GM21360 (cell line): ENCODE measurements around the gene TUFM.
"Not testable (repeated sequence)": the region's sequence is repeated elsewhere in the genome, so short reads cannot be mapped to it uniquely, and the experiment has no call there.

ENCODE experiments used
- ATAC-seq: cut with Tn5 transposase; IDR thresholded peaks from one replicate; pipeline ENCODE4 v1.9.1; 2021; ENCODE audit warnings: mild to moderate bottlenecking, moderate library complexity; ENCODE audit not compliant: unreplicated experiment

Gene TUFM

DNA sequence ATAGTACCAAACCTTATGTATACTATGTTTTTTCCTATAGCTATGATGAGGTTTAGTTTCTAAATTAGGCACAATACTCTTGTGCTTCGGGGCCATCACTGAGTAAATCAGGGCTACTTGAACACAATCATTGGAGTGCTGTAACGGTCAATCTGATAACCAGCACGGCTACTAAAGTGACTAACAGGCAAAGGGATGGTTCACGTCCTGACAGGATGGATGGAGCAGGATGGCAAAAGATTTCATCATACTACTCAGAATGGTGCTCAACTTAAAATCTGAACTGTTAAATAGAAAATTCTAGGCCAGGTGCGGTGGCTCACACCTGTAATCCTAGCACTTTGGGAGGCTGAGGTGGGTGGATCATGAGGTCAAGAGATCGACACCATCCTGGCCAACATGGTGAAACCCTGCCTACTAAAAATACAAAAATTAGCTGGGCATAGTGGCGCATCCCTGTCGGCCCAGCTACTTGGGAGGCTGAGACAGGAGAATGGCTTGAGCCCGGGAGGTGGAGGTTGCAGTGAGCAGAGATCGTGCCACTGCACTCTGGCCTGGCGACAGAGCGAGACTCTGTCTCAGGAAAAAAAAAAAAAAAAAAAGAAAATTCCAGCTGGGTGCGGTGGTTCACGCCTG lies 7.0 kb downstream of the TUFM start:
- no peak for ATAC-seq

DNA sequence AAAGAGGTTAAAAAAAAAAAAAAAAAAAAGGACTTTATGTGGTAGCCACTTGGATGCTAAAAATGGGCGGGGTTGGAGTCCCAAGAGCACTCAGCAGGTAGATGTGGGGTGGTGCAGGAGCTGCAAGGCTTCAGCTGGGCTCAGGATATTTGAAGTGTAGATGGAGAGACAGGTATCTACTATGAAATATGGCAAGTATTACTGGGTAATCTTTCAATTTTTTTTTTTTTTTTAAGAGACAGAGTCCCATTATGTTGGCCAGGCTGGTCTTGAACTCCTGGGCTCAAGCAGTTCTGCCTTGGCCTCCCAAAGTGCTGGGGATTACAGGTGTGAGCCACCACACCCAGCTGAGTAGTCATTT lies 7.6 kb downstream of the TUFM start:
- no peak for ATAC-seq

DNA sequence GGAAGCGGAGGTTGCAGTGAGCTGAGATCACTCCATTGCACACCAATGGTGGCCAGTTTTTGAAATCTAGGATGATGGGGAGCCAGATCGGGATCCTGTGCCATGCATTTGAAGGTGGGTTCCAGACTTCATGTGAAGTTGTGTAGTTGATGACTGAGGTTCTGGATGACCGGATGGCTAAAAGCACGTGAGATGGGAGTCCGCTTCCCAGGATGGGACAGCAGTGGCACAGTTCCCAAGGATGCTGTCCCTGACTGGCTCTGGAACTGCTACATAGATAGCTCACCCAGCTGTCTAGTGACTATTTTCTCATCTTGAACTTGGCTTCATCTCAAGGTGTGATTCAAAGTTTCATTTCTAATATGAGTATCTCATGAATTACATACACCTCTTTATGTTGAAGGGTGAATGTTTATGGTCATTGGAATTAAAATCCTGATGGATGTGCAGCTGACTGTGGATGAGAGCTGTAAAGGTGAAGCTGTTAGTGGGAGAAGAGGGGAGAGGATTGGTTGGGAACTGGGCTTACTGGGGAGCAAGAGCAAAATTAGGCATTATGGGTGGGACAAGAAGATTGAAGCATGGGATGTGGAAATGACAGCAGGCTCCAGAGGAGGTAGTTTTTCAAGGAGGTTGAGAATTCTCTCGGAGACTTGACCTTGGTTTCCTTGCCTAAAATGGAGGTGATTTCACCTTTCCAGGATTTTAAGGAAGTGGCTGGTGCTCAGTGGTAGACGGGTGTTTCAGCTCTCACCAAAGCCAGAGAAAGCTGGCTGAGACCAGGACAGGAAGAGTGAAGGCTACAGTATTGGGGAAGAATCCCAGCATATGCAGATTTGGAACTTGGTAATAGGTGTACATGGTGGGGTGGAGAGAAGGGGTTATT lies 8.2 kb downstream of the TUFM start:
- no peak for ATAC-seq

DNA sequence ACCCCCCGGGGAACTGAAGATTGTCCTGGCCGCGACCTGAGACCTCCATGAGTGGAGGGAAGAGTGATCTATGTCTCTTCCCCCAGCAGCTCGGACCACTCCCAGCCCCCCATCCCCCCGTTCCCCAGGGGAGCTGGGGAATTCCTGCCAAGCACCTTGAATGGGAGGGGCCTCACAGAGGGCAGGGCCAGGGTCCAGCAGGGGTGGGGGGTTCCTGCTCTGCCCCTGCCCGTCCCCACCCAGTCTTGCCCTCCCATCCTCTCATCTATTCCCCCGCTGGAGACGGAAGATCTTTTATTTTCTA lies 9.4 kb downstream of the TUFM start:
- no peak for ATAC-seq

DNA sequence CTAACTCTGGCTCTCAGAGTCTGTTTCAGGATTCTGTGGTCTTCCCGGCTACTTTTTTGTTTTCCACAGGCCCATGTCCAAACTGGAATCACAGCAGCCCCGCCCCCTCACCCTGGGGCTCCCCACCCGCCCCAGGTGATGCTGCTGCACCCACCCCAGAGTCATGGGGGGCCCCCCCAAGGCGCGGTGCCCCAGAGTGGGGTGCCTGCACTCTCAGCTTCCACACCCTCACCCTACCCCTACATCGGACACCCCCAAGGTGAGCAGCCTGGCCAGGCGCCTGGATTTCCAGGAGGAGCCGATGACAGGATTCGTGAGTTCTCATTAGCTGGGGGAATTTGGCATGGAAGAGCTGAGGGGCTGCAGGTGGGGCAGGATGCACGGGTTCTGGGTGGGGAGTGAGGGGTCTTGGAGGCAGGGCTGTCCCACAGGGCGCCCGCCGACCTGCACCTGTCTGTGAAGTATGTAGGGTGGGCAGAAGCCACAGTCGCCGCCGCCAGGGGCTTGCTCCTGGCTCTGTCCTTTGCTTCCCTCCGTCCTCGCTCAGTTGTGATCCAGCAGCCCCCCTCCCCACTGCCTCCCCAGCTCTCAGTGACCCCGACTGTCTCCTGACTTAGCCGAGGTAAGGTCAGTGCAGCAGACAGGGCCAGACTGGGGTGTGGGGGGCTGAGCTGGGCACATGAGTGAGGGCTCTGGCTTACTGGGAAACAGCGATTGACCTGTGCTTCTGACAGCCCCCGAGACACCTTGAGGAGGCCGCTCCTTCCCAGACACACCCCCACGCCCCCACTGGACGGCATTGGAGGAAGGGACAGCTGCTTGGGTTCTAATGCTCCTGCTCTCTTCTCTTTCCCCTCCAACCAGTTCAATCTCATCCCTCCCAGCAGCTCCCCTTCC lies 10.0 kb downstream of the TUFM start:
- ATAC-seq, result no peak

DNA sequence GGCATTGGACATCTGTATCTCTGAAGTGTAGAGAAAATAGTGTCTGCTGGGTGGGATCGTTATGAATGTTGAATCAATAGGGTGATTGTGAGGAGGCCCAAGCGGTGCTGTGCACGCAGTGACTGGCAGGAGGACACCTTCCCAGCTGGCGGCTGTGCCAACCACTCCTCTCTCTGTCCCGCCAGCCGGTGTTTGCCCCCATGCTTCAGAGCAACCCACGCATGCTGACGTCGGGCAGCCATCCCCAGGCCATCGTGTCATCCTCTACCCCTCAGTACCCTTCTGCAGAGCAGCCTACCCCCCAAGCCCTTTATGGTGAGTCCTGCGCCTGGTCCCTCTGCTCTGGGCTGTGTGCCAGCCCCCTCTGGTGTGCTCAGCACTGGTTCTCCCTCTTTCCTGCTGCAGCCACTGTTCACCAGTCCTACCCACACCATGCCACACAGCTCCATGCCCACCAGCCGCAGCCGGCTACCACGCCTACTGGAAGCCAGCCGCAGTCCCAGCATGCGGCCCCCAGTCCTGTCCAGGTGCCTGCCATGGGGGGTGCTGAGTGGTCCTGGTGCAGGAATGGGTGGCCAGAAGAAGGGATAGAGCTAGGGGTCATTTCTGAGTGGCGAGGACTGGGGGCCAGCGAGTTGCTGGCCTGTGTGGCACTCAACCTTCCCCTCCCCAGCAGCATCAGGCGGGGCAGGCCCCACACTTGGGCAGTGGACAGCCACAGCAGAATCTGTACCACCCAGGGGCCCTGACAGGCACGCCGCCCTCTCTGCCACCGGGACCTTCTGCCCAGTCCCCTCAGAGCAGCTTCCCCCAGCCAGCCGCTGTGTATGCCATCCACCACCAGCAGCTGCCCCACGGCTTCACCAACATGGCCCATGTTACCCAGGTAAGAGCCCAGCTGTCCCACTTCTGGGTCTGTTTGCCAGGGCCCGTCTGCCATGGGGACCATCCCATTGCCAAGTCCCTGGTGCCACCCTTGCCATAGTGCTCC lies 11.0 kb downstream of the TUFM start:
- ATAC-seq, result no peak

DNA sequence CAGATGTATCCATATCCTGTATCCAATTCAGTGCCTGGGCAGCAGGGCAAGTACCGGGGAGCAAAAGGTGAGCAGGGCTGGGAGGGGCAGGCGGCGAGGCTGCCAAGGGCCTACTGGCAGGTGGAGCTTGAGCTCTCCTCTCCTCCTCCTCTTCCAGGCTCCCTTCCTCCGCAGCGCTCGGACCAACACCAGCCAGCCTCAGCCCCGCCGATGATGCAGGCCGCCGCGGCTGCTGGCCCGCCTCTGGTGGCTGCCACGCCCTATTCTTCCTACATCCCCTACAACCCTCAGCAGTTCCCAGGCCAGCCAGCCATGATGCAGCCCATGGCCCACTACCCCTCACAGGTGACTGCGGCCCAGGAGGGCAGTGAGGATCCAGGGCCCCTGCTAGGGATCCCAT lies 11.8 kb downstream of the TUFM start:
- no peak for ATAC-seq

DNA sequence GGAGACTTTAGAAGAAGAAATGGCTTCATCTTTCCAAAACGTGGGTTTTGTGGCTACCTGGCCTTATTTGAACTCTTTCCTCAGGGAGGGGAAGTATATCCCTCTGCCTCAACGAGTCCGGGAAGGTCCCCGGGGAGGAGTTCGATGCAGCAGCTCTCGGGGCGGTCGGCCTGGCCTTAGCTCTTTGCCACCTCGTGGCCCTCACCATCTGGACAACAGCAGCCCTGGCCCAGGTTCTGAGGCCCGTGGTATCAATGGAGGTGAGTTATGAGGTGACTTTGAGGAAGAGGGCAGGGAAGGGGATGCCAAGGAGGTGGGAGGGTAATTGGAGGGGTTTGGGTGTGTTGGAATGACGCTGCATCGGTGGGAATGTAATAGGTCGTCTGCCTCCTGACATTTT lies 15.6 kb downstream of the TUFM start:
- ATAC-seq, result no peak

DNA sequence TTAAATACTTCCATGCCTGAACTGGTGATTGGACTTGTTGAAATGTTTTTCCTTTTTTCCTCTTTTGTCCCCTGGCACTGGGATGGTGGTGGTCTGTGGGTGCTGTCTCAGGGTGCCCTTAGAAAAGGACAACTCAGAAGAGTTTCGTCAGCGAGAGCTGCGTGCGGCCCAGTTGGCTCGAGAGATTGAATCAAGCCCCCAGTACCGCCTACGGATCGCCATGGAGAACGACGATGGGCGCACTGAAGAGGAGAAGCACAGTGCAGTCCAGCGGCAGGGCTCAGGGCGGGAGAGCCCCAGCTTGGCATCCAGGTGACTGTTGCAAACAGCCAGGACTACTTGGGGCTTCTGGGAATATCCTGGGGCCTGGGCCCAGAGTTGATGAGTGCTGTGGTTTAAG lies 16.4 kb downstream of the TUFM start:
- ATAC-seq, result no peak

DNA sequence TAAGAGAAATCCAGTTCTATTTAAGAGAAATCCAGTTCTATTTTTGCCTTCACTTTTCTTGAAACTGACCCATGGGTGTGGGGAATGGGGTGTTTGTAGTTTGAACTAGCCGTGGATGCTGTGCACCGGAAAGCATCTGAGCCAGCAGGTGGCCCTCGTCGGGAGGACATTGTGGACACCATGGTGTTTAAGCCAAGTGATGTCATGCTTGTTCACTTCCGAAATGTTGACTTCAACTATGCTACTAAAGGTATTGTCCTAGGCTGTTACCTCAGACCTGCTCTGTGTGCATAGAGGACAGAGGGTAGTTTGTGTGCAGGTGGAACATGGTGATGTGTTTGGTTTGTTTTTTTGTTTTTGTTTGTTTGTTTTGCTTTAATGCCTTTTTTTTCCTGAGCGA lies 20.0 kb downstream of the TUFM start:
- ATAC-seq, result no peak

DNA sequence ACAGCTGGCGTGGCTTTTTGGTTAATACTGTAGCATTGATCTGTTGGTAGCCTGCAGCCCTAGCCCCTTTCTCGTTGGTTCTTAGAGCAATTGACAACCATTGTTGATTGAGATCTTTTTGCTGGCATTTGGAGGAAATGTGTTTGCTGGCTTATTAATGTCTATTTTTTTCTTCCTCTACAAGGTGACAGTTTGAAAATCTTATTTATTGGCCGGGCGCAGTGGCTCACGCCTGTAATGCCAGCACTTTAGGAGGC lies 21.5 kb downstream of the TUFM start:
- ATAC-seq, result no peak

DNA sequence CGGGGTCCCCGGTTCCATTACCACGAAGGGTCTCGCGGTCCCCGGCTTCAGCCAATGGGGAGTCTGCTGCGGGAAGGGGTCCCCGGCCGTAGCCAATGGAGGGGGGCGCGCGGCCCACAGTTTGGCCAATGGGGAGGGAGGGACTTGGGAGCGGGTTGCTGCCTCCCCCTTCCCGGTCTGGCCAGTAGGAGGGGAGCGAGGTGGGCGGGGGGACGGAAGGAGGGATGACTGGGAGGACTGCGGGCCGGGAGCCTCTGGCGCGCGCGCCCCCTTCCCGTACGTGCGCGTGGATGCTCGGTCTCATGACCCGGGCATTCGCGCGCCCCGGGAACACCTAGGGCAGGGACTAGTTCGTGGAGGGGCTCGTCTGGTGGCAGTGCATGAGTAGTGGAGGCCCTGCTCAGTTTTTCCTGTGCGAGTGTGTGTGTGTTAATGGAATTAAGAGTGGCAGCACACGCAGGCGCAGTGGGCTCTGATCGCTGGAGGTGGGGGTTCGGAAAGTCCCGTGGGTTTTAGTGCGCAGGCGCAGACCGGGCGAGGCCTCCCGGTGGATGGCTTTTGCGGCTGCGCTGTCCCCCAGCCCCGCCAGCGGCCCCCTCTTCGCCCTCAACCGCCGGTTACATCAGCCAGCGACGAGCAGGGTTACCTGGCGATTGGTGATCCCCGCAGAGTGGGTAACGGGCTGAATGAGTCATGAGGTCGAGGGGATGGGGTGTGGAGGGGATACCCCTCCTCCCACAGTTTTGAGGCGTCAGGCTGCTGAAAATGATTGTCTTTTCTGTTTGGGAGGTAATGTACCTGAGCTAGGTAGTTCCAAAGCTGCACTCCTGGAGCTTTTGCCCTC lies 22.1 kb downstream of the TUFM start:
- ATAC-seq, result peak; percentile 53

DNA sequence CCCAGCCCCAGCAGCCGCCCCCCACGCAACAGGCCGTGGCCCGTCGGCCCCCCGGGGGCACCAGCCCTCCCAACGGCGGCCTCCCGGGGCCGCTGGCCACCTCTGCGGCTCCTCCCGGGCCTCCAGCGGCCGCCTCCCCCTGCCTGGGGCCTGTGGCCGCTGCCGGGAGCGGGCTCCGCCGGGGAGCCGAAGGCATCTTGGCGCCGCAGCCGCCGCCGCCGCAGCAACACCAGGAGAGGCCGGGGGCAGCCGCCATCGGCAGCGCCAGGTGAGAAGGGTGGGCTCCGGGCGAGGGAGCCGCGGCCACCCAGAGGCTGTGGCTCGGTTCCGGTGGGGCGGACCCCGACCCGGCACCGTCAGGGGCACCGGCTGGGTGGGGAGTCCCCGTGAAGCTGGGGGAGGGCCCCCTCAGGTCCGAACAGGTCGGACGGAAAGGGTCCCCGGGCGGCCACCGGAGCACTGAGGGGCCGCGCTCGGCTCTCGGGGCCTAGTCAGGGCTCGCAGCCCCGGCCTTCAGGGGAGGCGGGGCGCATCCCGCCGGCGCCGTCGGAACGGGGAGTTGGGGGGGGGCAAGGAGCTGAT lies 22.8 kb downstream of the TUFM start:
- ATAC-seq, result peak; percentile 23

DNA sequence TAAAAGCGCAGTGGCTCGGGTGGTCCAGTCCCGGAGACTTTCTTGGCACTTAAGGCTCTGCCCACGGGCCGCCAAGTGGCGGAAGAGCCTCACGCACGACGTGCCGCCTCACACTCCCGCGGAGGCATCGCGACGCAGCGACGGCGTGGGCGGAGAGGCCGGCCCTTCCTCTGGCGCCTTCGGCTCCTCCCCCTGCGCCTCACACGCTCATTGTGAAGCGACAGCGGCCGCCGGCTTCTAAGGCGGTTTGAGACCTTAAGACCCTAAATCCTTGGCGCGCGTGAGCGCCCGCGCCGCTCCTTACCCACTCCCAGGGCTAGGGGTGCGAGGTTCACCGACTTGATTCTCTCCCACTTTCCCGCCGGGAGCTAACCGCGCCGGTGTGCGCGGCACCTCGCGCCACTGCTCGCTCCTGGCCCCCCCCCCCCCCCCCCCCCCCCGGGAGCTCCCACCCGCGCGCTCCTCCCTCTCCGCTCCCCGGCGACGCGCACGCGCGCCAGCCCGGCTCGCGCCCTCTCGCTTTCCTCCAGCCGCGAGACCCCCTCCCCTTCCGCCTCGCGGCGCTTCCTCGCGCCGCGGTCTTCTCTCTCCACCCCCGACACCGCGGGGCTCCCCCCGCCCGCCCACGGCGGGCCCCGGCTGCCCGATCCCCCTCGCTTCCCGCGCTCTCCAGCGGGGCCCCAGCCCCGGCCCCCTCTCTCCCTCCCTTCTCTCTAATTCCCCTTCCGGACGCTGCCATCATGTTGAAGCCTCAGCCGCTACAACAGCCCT lies 23.4 kb downstream of the TUFM start, which contains the start of gene ATXN2L:
Gene ATXN2L (plus strand): TSS at position 480 of the 771 bp plus-strand sequence. CDS start 261 bp downstream, at position 741.
- ATAC-seq, result peak; percentile 45

DNA sequence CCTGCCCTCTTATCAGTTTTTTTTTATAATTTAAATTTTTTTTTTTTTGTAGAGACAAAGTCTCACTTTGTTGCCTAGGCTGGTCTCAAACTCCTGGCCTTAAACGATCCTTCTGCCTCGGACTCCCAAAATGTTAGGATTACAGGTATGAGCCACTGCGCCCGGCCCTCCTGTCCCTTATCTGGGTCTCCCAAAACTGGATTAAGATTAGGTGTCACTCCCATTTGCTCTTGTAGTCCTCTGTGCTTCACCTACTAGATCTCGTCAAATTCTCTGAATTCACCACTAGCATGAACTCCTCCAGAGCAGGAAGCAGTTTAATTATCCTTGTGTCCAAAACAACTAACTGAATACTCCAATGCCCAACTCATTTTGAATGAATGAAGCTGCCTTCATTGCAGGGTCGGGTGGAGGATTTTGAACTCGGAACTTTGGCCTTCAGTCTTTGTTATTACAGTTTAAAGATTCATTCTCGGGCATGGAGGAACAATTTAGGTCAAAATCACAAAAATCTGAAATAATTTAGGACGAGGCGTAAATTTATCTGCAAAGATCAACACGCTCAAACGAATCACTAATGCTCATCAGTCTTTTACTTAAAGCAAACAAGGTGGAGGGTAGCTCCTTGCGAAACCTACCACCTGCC lies 24.2 kb downstream of the TUFM start:
- no peak for ATAC-seq

DNA sequence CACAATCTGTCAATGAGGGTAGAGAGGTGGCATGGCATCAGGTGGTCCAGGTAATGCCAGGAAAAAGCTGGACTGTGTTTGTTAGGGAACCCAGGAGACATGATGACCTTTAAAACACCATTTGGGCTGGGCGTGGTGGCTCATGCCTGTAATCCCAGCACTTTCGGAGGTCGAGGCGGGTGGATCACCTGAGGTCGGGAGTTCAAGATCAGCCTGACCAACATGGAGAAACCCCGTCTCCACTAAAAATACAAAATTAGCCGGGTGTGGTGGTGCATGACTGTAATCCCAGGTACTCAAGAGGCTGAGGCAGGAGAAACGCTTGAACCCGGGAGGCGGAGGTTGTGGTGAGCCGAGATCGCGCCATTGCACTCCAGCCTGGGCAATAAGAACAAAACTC lies 25.6 kb downstream of the TUFM start:
- not testable (repeated sequence) for ATAC-seq

DNA sequence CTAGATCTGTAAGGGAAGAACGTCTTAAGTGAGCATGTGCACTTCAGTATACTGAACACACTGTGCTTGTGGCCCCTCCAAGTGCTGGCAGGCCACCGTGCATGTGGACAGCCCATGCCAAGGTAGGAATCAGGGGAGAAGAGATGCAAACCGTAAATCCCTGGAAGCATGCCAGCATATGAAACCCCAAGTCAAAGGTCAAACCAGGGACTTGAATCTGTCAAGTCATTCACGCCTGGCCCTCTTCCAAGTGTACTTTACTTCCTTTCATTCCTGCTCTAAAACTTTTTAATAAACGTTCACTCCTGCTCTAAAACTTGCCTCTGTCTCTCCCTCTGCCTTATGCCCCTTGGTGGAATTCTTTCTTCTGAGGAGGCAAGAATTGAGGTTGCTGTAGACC lies 26.1 kb downstream of the TUFM start:
- no peak for ATAC-seq

DNA sequence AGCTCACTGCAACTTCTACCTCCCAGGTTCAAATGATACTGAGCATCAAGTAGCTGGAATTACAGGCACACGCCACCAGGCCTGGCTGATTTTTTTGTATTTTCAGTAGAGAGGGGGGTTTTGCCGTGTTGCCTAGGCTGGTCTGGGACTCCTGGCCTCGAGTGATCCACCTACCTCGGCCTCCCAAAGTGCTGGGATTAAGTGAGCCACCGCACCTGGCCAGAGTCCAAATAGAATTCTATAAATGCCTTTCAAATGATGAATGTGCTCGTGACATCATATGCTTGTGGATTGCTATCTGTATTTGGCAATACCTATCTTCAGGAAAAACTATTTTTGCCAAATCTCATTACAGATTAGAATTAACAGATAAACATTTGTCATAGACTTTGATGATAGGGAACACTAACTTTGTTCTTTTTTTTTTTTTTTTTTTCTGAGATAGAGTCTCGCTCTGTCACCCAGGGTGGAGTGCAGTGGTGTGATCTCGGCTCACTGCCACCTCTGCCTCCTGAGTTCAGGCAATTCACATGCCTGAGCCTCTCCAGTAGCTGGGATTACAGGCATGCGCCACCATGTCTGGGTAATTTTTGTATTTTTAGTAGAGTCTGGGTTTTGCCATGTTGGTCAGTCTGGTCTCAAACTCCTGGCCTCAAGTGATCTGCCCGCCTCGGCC lies 38.6 kb downstream of the TUFM start:
- ATAC-seq, result not testable (repeated sequence)
